Keratinocyte (primary cell): Measurements from ENCODE around the gene RTN4R. TPM values are rescaled to one million over a fixed set of nuclear protein-coding genes. Genes with fewer than 3 reads are reported as not detected.

ENCODE experiments used
- DNase-seq: peaks from one replicate; pipeline ENCODE4 v3.0.0-alpha.2; 2011; ENCODE audit warnings: low read depth, missing footprints, low spot score
- FAIRE-seq: peaks from 2 replicates; lab custom pipeline; 2011; peaks lifted over from hg19 to GRCh38; lab: Jason Lieb, UNC
- H2AFZ ChIP-seq: 2 replicates; pipeline ENCODE4 v1.6.0; 2012; ENCODE audit warnings: low read length, control low read depth, inconsistent platforms; ENCODE audit not compliant: control insufficient read depth
- H3K27ac ChIP-seq: 2 replicates; pipeline ENCODE4 v1.5.1; 2011; ENCODE audit warnings: low read length; ENCODE audit not compliant: control insufficient read depth, insufficient read depth
- H3K27me3 ChIP-seq: 3 replicates; pipeline ENCODE4 v1.6.0; 2011; ENCODE audit warnings: low read length; ENCODE audit not compliant: control insufficient read depth, insufficient read depth; ENCODE audit errors: extremely low read depth
- H3K36me3 ChIP-seq, 2 experiments: 2 replicates in 1 of 2; 3 replicates in 1 of 2; pipeline ENCODE4 v1.5.1; 2011; ENCODE audit warnings: low read length in 2 of 2, mild to moderate bottlenecking in 1 of 2; ENCODE audit not compliant: control insufficient read depth in 2 of 2, insufficient read depth in 2 of 2; ENCODE audit errors: extremely low read depth in 1 of 2
- H3K4me1 ChIP-seq: 3 replicates; pipeline ENCODE4 v1.5.1; 2011; ENCODE audit warnings: low read length; ENCODE audit not compliant: control insufficient read depth, insufficient read depth; ENCODE audit errors: extremely low read depth
- H3K4me2 ChIP-seq: 3 replicates; pipeline ENCODE4 v1.6.0; 2011; ENCODE audit warnings: low read depth, low read length; ENCODE audit not compliant: control insufficient read depth, insufficient read depth; ENCODE audit errors: extremely low read depth
- H3K4me3 ChIP-seq, 3 experiments: fragments of 200-600 bp in 1 of 3; sonication (generic) in 1 of 3; 2 replicates in 2 of 3; 3 replicates in 1 of 3; pipeline ENCODE4 v1.5.1; 2011 to 2016; ENCODE audit warnings: low read length in 3 of 3, mild to moderate bottlenecking in 3 of 3, control low read depth in 2 of 3, inconsistent platforms in 1 of 3, low read depth in 1 of 3, mixed read lengths in 1 of 3, mixed run types in 1 of 3, moderate library complexity in 1 of 3; ENCODE audit not compliant: control insufficient read depth in 2 of 3, insufficient read depth in 2 of 3; ENCODE audit errors: extremely low read depth in 1 of 3
- H3K79me2 ChIP-seq: 2 replicates; pipeline ENCODE4 v1.6.0; 2012; ENCODE audit warnings: low read length; ENCODE audit not compliant: control insufficient read depth, insufficient read depth
- H3K9ac ChIP-seq: 3 replicates; pipeline ENCODE4 v1.6.0; 2011; ENCODE audit warnings: low read length; ENCODE audit not compliant: control insufficient read depth, insufficient read depth; ENCODE audit errors: extremely low read depth
- H3K9me1 ChIP-seq: 3 replicates; pipeline ENCODE4 v1.6.0; 2011; ENCODE audit warnings: low read length; ENCODE audit not compliant: control insufficient read depth, insufficient read depth; ENCODE audit errors: extremely low read depth
- H3K9me3 ChIP-seq: 2 replicates; pipeline ENCODE4 v1.5.1; 2012; ENCODE audit warnings: low read depth, low read length; ENCODE audit not compliant: control insufficient read depth
- H4K20me1 ChIP-seq: 3 replicates; pipeline ENCODE4 v1.6.0; 2011; ENCODE audit warnings: low read length; ENCODE audit not compliant: control insufficient read depth, insufficient read depth; ENCODE audit errors: extremely low read depth
- CTCF ChIP-seq, 3 experiments: IDR thresholded peaks in 1 of 3; conservative IDR thresholded peaks in 1 of 3; optimal IDR thresholded peaks in 1 of 3; 2 replicates in 2 of 3; 3 replicates in 1 of 3; pipeline versions ENCODE3 to v1.5.1; 2011; ENCODE audit warnings: low read length in 3 of 3, mild to moderate bottlenecking in 3 of 3, moderate library complexity in 2 of 3, control low read depth in 1 of 3, inconsistent platforms in 1 of 3; ENCODE audit not compliant: insufficient read depth in 2 of 3; ENCODE audit errors: extremely low read depth in 1 of 3
- EZH2 ChIP-seq: IDR thresholded peaks from one replicate; pipeline ENCODE4 v1.6.1; 2012; ENCODE audit warnings: inconsistent platforms, mild to moderate bottlenecking, low read length, moderate library complexity
- dilution Hi-C: fragments of 300-500 bp; cut with MboI; formaldehyde crosslinking; loops from one replicate; pipeline ENCODE4 v1.7.0; 2020; ENCODE audit warnings: low sequenced_read_pairs; ENCODE audit not compliant: extremely low pct_ligation_motif_present
- polyA plus RNA-seq, 5 experiments: library from polyadenylated mRNA; depleted of rRNA in 3 of 5; stranded (reverse) in 3 of 5; stranded (forward) in 1 of 5; unstranded in 1 of 5; fragments of >200 nt; gene quantifications; 1 replicate in 1 of 5; 2 replicates in 3 of 5; 3 replicates in 1 of 5; pipeline versions ENCODE4 v1.2.1 to v1.2.3, GENCODE V29; 2011 to 2012; ENCODE audit warnings: missing spikeins in 2 of 5, low read depth in 1 of 5, low replicate concordance in 1 of 5

Gene RTN4R
- polyA plus RNA-seq, 1 donor (not counting 4 experiments of a cell fraction or from before 2014, with no cell fraction given), result 2.5 TPM

DNA sequence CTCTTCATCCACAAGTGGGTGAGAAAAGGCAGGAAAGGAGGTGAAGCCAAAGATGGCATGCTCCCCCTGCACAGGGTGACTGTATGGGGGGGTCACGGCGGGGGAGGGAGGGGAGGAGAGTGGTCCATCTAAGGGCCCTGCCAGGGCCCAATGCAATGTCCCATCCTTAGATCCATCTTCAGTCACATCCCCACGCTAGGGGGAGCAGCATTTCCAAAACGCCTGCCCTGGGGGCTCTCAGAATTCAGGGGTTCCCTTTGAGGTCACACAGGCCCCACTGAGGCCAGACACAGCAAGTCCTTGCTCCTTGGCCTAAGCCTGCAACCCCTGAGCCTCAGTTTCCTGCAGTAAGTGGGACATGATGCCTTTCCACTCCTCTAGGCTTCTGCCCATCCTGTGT is 52.4 kb downstream of the RTN4R start:
- Histone ChIP-seq H3K9me1 (no peaks in the 10 kb centered on the region), H3K9ac (no peak overlapping the region), H3K9me3 (no peaks in the 10 kb centered on the region), H3K4me1 (no peaks in the 10 kb centered on the region), H3K36me3 (no peaks in the 10 kb centered on the region), H3K27me3 (peaks cover 13% of the 10 kb centered on the region), H3K4me2 (no peak overlapping the region), H4K20me1 (no peaks in the 10 kb centered on the region), H3K27ac (no peak overlapping the region), H3K4me3 (no peak overlapping the region), H2AFZ (no peak overlapping the region), H3K79me2 (no peaks in the 10 kb centered on the region)
- DNase-seq (no peak), FAIRE-seq (no peak)
- dilution Hi-C loops, result no loop called here
- peak in 1 of 3 experiments; percentile 1 for TF ChIP-seq CTCF (optimal IDR thresholded peaks at IDR 0.05 in 1 of 3, IDR thresholded peaks at IDR 0.05 in 1 of 3, conservative IDR thresholded peaks at IDR 0.05 in 1 of 3; ENCODE audit: extremely low read depth in 1 of 3, insufficient read depth in 2 of 3, low read length in 3 of 3)
- no peak for TF ChIP-seq EZH2

GRCh38 chr22:20214853-20215252 is 53.3 kb downstream of the RTN4R start:
- dilution Hi-C loops, result no loop called here
- H3K4me3 ChIP-seq, result no peak overlapping the region
- no peaks in the 10 kb centered on the region for H3K4me1 ChIP-seq
- H3K27me3 ChIP-seq, result peaks cover 10% of the 10 kb centered on the region
- FAIRE-seq, result no peak
- no peak overlapping the region for H3K27ac ChIP-seq
- DNase-seq, result no peak
- no peaks in the 10 kb centered on the region for H4K20me1 ChIP-seq
- no peaks in the 10 kb centered on the region for H3K79me2 ChIP-seq
- H3K36me3 ChIP-seq, result no peaks in the 10 kb centered on the region
- H3K9me3 ChIP-seq, result no peaks in the 10 kb centered on the region
- H2AFZ ChIP-seq, result no peak overlapping the region
- no peaks in the 10 kb centered on the region for H3K9me1 ChIP-seq
- no peak overlapping the region for H3K9ac ChIP-seq
- H3K4me2 ChIP-seq, result no peak overlapping the region
- no peak for TF ChIP-seq CTCF (optimal IDR thresholded peaks at IDR 0.05 in 1 of 3, IDR thresholded peaks at IDR 0.05 in 1 of 3, conservative IDR thresholded peaks at IDR 0.05 in 1 of 3; ENCODE audit: extremely low read depth in 1 of 3, insufficient read depth in 2 of 3, low read length in 3 of 3)
- TF ChIP-seq EZH2, result no peak
